Stimulated activated CD8-positive, alpha-beta memory T cell treated with anti-CD3 and anti-CD28 coated beads, Interleukin-12 subunit alpha, Interleukin-12 subunit beta, amount 100 ng/mL, for 1 hour (primary cell): ENCODE results near the gene TAF6.

Source experiments
- DNase-seq: peaks from one replicate; pipeline ENCODE4 v3.0.0-alpha.2; 2020; ENCODE audit warnings: low read depth

Gene TAF6

GRCh38 chr7:100122067-100122466 is 2.9 kb upstream of the TAF6 start:
- no peak for DNase-seq

GRCh38 chr7:100120733-100121036 is 1.5 kb upstream of the TAF6 start:
- no peak for DNase-seq

GRCh38 chr7:100119970-100120732 is 993 bp upstream of the TAF6 start:
- DNase-seq: peak; percentile 44

GRCh38 chr7:100118388-100119071 is 628 bp downstream of the TAF6 start:
- no peak for DNase-seq

- no peak for DNase-seq
These were observed 4.1 kb downstream of the TAF6 start for GRCh38 chr7:100115026-100115425.

GRCh38 chr7:100111914-100112313 is 7.2 kb downstream of the TAF6 start:
- no peak for DNase-seq

- DNase-seq: no peak
These were observed 8.0 kb downstream of the TAF6 start for GRCh38 chr7:100111156-100111555.

- DNase-seq: no peak
These were observed 9.5 kb downstream of the TAF6 start for GRCh38 chr7:100109521-100110163.

GRCh38 chr7:100107890-100108289 is 11.3 kb downstream of the TAF6 start:
- no peak for DNase-seq

- DNase-seq: no peak
These were observed 11.9 kb downstream of the TAF6 start for GRCh38 chr7:100107125-100107737.

- no peak for DNase-seq
These were observed 12.5 kb downstream of the TAF6 start for GRCh38 chr7:100106633-100107032.

GRCh38 chr7:100105534-100105933 is 13.6 kb downstream of the TAF6 start:
- DNase-seq: no peak

- no peak for DNase-seq
These were observed 16.0 kb downstream of the TAF6 start for GRCh38 chr7:100102950-100103840.

GRCh38 chr7:100101016-100101862 is 17.9 kb downstream of the TAF6 start, which contains the start of the genes AP4M1 and MCM7:
AP4M1 (plus strand) TSS chr7:100101643; CDS start chr7:100101715, 72 bp downstream.
MCM7 (minus strand) TSS chr7:100101397; CDS start chr7:100101294, 103 bp downstream.
- DNase-seq: peak; percentile 94

- DNase-seq: peak; percentile 70
These were observed 18.6 kb downstream of the TAF6 start for GRCh38 chr7:100100420-100101015.

GRCh38 chr7:100099452-100099851 is 19.7 kb downstream of the TAF6 start:
- no peak for DNase-seq

GRCh38 chr7:100098913-100099312 is 20.2 kb downstream of the TAF6 start:
- DNase-seq: no peak

GRCh38 chr7:100095704-100096103 is 23.5 kb downstream of the TAF6 start:
- DNase-seq: no peak

- DNase-seq: no peak
These were observed 23.9 kb downstream of the TAF6 start for GRCh38 chr7:100095289-100095688.

GRCh38 chr7:100093925-100094486 is 25.2 kb downstream of the TAF6 start:
- no peak for DNase-seq
